Measurements from ENCODE around the gene XPR1.
A peak's percentile ranks its signal among the peaks of the same experiment; 100 is the strongest.

XPR1 gene

GRCh38 chr1:180623579-180624347 is 8.1 kb upstream of the XPR1 start:
- no peaks in the 10 kb centered on the region for H3K9me3 Mint-ChIP-seq
- H3K27me3 Mint-ChIP-seq (ENCODE audit: low read depth): peaks cover 6% of the 10 kb centered on the region
- no peak overlapping the region for H3K4me3 Mint-ChIP-seq
- H3K36me3 Mint-ChIP-seq (ENCODE audit: low read depth): no peaks in the 10 kb centered on the region
- no peak overlapping the region for H3K27ac Mint-ChIP-seq
- DNase-seq (ENCODE audit: low spot score): no peak
- H3K4me1 Mint-ChIP-seq (ENCODE audit: low read depth): no peaks in the 10 kb centered on the region

DNA sequence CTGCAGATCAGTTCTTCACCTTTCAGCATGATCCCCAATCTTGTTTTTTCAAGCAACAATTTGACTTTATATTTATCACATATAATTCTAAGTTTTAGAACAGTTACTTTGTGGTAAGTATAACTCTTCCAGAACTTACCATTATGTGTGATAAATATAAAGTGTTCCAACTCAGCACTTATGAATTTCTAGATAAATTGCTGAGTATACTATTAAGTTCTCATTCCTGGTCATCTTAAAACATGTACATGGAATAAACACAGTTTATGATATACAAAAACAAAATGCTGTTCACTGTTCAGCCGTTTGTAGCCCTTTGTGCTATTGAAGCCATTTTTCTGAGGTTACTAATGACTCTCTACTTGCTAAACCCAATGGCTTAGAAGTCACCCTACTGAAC is 5.1 kb upstream of the XPR1 start:
- H3K4me3 Mint-ChIP-seq: no peak overlapping the region
- no peaks in the 10 kb centered on the region for H3K9me3 Mint-ChIP-seq
- peaks cover 6% of the 10 kb centered on the region for H3K27me3 Mint-ChIP-seq (ENCODE audit: low read depth)
- H3K36me3 Mint-ChIP-seq (ENCODE audit: low read depth): no peaks in the 10 kb centered on the region
- H3K27ac Mint-ChIP-seq: no peak overlapping the region
- DNase-seq (ENCODE audit: low spot score): no peak
- peaks cover 5% of the 10 kb centered on the region for H3K4me1 Mint-ChIP-seq (ENCODE audit: low read depth)

GRCh38 chr1:180627411-180627810 is 4.4 kb upstream of the XPR1 start:
- Mint-ChIP-seq H3K27ac (no peak overlapping the region), H3K9me3 (no peaks in the 10 kb centered on the region), H3K4me3 (no peak overlapping the region), H3K27me3 (ENCODE audit: low read depth) (peaks cover 6% of the 10 kb centered on the region), H3K4me1 (ENCODE audit: low read depth) (peaks cover 5% of the 10 kb centered on the region), H3K36me3 (ENCODE audit: low read depth) (no peaks in the 10 kb centered on the region)
- DNase-seq (ENCODE audit: low spot score): no peak

GRCh38 chr1:180628646-180629045 is 3.2 kb upstream of the XPR1 start:
- Mint-ChIP-seq H3K27me3 (ENCODE audit: low read depth) (peaks cover 6% of the 10 kb centered on the region), H3K4me1 (ENCODE audit: low read depth) (peaks cover 5% of the 10 kb centered on the region)

GRCh38 chr1:180630408-180631193 is 1.2 kb upstream of the XPR1 start:
- Mint-ChIP-seq H3K4me1 (ENCODE audit: low read depth) (peaks cover 7% of the 10 kb centered on the region), H3K4me3 (no peak overlapping the region), H3K36me3 (ENCODE audit: low read depth) (no peaks in the 10 kb centered on the region), H3K9me3 (no peaks in the 10 kb centered on the region), H3K27me3 (ENCODE audit: low read depth) (peaks cover 6% of the 10 kb centered on the region), H3K27ac (no peak overlapping the region)
- no peak for DNase-seq (ENCODE audit: low spot score)

More at GRCh38 chr1:180628646-180629045, 3.2 kb upstream of the XPR1 start:
- H3K4me3 Mint-ChIP-seq: no peak overlapping the region
- no peak for DNase-seq (ENCODE audit: low spot score)
- no peaks in the 10 kb centered on the region for H3K36me3 Mint-ChIP-seq (ENCODE audit: low read depth)
- H3K27ac Mint-ChIP-seq: no peak overlapping the region
- no peaks in the 10 kb centered on the region for H3K9me3 Mint-ChIP-seq

DNA sequence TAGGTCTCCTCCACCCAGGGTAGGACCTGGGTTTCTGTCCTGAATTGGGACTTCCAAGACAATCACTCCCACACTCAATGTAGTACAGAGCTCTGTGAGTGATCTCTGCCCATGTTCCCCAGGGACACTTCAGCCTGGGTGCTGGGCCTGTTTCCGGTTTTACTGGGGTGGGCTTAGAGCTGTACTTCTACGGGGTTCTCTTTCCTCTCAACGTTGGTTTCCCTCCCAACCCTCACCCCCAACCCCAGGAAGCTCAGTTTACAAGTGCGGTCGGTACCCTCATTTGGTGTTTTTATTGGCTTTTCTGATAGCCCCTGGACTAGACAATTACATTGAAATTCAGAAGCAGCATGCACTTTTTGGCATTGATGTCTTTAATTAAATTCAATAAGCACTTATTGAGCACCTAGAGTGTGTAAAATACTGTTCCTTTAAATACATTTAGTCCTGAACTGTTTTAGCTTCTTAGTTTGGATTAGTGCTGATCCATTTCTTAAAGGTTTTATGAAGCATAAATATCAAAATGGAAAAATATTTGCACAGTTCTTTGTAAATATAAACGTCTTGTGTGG is 542 bp upstream of the XPR1 start:
- DNase-seq (ENCODE audit: low spot score): no peak
- no peaks in the 10 kb centered on the region for H3K36me3 Mint-ChIP-seq (ENCODE audit: low read depth)
- peaks cover 6% of the 10 kb centered on the region for H3K27me3 Mint-ChIP-seq (ENCODE audit: low read depth)
- H3K4me3 Mint-ChIP-seq: no peak overlapping the region
- no peaks in the 10 kb centered on the region for H3K9me3 Mint-ChIP-seq
- peaks cover 7% of the 10 kb centered on the region for H3K4me1 Mint-ChIP-seq (ENCODE audit: low read depth)
- peak overlapping the region; percentile 89 for H3K27ac Mint-ChIP-seq

DNA sequence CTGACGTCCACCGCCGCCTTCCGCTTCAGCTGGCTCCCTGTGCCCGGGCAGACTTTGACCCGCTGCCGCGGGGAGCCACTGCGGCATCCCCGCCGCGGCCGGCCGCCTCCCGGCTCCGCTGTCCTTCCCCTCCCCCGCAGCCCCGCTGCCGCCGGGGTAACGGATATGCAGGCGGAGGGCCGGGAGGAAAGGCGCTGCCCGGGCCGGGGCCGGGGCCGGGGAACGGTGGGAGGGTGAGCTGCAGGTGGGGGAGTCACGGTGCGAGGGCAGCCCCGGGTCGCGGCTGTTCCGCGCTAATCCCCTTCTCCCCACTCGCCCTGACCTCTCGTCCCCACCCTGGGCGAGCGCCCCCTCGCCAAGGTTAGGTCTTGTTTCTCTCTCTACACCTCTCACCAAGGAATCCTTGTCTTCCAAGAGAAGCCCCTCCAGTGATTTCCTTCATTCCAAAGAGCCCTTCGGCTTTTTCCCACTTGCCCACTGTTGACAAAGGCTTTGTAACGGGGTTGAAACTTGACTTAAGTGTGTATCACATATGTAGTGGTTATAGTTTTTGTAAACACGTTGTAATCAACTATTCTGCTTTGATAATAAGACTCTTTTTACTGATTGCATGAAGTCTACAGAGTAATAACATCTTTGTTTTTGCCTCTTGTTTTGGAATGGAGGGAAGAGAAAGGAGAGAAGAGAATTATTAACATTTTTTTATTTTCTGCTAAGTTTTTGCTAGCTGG is 669 bp downstream of the XPR1 start:
- Mint-ChIP-seq H3K9me3 (no peaks in the 10 kb centered on the region), H3K4me3 (no peak overlapping the region), H3K4me1 (ENCODE audit: low read depth) (peaks cover 7% of the 10 kb centered on the region), H3K27me3 (ENCODE audit: low read depth) (no peaks in the 10 kb centered on the region), H3K27ac (peak overlapping the region; percentile 89), H3K36me3 (ENCODE audit: low read depth) (no peaks in the 10 kb centered on the region)
- DNase-seq (ENCODE audit: low spot score): peak; percentile 67

DNA sequence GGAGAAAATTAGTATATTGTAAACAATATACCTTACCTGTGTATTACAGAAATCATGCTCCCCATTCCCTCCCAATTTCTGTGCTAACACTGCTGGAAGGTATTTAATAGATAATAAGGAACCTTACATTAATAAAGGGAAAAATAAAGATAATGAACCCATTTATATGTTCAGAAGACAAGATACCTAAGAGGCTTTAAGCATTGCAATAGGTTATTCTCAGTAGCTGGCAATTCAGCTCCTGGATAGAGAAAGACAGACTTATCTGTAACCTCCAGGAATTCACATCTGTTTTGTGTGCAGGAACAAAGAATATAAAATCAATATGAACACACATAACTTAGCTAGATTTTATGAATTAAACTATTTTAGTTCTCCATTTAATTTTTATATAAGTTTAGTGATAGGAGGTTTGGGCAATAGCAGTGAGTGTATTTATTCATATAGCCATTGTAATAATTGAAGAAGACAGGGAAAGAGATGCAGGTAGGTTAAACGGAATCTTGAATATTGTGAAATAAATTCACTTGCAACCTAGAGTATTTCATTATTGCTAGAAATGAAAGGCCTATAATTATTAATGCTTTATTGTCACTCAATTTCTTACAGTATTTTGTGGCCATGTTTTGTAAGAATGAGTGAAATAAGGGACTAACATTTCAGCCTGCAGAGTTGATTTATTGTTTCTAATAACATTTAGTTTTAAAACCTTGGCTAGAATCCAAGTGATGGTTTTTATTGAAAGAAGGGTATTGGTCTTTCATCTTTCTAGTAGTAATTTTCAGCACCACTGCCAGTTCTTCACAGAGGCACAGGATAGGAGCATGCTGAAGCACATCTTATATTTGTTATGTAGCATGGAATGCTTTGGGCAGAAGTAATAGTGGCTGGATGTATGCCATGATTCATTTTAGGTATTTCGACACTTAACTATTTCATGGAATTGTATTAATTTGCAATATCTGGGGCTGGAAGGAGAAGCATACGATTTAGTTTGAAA is 1.5 kb downstream of the XPR1 start:
- Mint-ChIP-seq H3K36me3 (ENCODE audit: low read depth) (no peaks in the 10 kb centered on the region), H3K27me3 (ENCODE audit: low read depth) (no peaks in the 10 kb centered on the region), H3K4me1 (ENCODE audit: low read depth) (peaks cover 7% of the 10 kb centered on the region), H3K4me3 (no peak overlapping the region), H3K9me3 (no peaks in the 10 kb centered on the region), H3K27ac (no peak overlapping the region)
- DNase-seq (ENCODE audit: low spot score): no peak

GRCh38 chr1:180636138-180636537 is 4.3 kb downstream of the XPR1 start:
- Mint-ChIP-seq H3K9me3 (no peaks in the 10 kb centered on the region), H3K4me3 (no peak overlapping the region), H3K4me1 (ENCODE audit: low read depth) (peaks cover 7% of the 10 kb centered on the region), H3K27me3 (ENCODE audit: low read depth) (no peaks in the 10 kb centered on the region), H3K27ac (no peak overlapping the region), H3K36me3 (ENCODE audit: low read depth) (no peaks in the 10 kb centered on the region)
- no peak for DNase-seq (ENCODE audit: low spot score)

GRCh38 chr1:180639871-180640270 is 8.0 kb downstream of the XPR1 start:
- H3K27me3 Mint-ChIP-seq (ENCODE audit: low read depth): no peaks in the 10 kb centered on the region
- DNase-seq (ENCODE audit: low spot score): no peak
- no peaks in the 10 kb centered on the region for H3K9me3 Mint-ChIP-seq
- no peaks in the 10 kb centered on the region for H3K4me1 Mint-ChIP-seq (ENCODE audit: low read depth)
- H3K36me3 Mint-ChIP-seq (ENCODE audit: low read depth): no peaks in the 10 kb centered on the region
- no peak overlapping the region for H3K4me3 Mint-ChIP-seq
- no peak overlapping the region for H3K27ac Mint-ChIP-seq

DNA sequence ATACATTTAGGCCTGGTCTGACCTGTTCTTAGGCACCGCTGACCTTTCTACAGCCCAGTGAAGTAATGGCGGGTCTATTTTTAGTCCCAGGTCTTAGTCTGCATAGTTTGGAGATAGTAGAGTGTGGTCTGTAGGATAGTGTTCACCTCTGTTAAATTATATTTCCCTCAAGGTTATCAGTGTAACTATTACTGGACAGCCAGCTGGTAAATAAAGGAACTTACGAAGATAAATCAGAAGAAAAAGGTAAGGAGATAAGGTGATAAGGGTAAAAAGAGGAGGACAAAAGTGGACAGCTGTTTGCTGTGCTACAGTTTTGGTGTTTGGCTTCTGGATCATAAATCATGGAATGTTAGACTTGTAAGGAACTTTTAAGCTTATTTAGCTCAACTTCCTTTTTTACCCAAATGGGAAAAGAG is 8.7 kb downstream of the XPR1 start:
- DNase-seq (ENCODE audit: low spot score): no peak
- Mint-ChIP-seq H3K9me3 (no peaks in the 10 kb centered on the region), H3K36me3 (ENCODE audit: low read depth) (no peaks in the 10 kb centered on the region), H3K4me1 (ENCODE audit: low read depth) (no peaks in the 10 kb centered on the region), H3K4me3 (no peak overlapping the region), H3K27ac (no peak overlapping the region), H3K27me3 (ENCODE audit: low read depth) (no peaks in the 10 kb centered on the region)

- Mint-ChIP-seq H3K27ac (no peak overlapping the region), H3K4me3 (no peak overlapping the region), H3K36me3 (ENCODE audit: low read depth) (no peaks in the 10 kb centered on the region), H3K27me3 (ENCODE audit: low read depth) (no peaks in the 10 kb centered on the region), H3K9me3 (no peaks in the 10 kb centered on the region), H3K4me1 (ENCODE audit: low read depth) (no peaks in the 10 kb centered on the region)
- DNase-seq (ENCODE audit: low spot score): no peak
These were observed 9.8 kb downstream of the XPR1 start for GRCh38 chr1:180641662-180642061.

GRCh38 chr1:180642781-180643180 is 11.0 kb downstream of the XPR1 start:
- Mint-ChIP-seq H3K4me3 (no peak overlapping the region), H3K4me1 (ENCODE audit: low read depth) (no peaks in the 10 kb centered on the region)
- no peak for DNase-seq (ENCODE audit: low spot score)

More at GRCh38 chr1:180642781-180643180, 11.0 kb downstream of the XPR1 start:
- Mint-ChIP-seq H3K9me3 (no peaks in the 10 kb centered on the region), H3K36me3 (ENCODE audit: low read depth) (no peaks in the 10 kb centered on the region), H3K27me3 (ENCODE audit: low read depth) (no peaks in the 10 kb centered on the region), H3K27ac (no peak overlapping the region)
